GM18505 (cell line): ENCODE measurements around the gene EXTL2.
"Not testable (repeated sequence)": the region's sequence is repeated elsewhere in the genome, so short reads cannot be mapped to it uniquely, and the experiment has no call there.

ENCODE experiments used
- ATAC-seq: cut with Tn5 transposase; IDR thresholded peaks from one replicate; pipeline ENCODE4 v1.9.1; 2021; ENCODE audit not compliant: unreplicated experiment
- POLR2A ChIP-seq: IDR thresholded peaks from 4 replicates; pipeline ENCODE4 v1.6.1; 2011; ENCODE audit warnings: borderline replicate concordance; ENCODE audit not compliant: insufficient read depth, insufficient read length; ENCODE audit errors: extremely low read depth

Gene EXTL2

GRCh38 chr1:100924991-100925390 lies 30.3 kb upstream of the EXTL2 start:
- TF ChIP-seq POLR2A = no peak
- no peak for ATAC-seq

DNA sequence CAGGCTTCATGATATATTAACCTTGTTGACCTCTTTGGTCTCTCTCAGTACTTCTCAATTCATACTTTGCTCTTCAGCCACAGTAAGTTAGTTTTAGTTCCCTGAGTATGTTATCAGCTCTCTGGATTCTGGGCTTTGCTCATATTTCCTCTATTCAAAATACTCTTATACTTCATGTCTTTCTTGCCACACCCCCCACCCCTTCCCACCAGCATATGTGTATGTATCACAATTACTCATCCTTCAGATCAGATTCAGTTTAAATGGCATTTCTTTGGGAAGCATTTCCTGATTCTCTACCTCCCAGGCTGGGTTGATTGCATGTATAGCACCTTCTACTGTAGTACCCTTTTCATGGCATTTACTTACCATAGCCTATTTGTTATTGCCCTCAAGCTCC lies 29.6 kb upstream of the EXTL2 start:
- ATAC-seq = no peak
- no peak for TF ChIP-seq POLR2A

DNA sequence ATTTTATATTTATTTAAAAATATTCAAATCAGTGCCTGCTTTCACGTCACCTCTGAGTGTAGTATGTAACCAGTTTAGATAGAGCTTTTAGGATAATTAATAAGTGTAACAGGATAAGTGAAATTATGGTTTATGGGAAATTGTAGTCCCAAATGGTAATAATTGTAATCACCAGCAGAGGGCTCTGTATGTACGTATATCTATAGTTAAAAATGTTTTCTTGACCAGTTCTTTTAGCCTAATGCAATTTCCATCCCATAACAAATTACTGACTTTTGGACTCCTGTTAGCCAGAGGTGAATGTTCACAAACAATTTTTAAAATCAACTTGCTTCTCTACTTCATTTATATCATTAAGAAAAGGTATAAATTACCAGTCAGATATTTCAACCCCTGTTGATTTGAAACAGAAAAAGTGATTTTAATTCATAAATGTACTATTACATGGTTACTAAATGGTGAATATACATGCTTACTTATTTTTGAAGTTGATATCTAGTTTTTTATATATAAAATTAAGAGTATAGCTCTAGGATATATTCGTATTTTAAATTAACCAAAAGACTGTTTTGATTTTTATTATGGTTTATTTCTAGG lies 26.6 kb upstream of the EXTL2 start:
- ATAC-seq = no peak
- no peak for TF ChIP-seq POLR2A

GRCh38 chr1:100912019-100912418 lies 17.4 kb upstream of the EXTL2 start:
- no peak for ATAC-seq
- no peak for TF ChIP-seq POLR2A

DNA sequence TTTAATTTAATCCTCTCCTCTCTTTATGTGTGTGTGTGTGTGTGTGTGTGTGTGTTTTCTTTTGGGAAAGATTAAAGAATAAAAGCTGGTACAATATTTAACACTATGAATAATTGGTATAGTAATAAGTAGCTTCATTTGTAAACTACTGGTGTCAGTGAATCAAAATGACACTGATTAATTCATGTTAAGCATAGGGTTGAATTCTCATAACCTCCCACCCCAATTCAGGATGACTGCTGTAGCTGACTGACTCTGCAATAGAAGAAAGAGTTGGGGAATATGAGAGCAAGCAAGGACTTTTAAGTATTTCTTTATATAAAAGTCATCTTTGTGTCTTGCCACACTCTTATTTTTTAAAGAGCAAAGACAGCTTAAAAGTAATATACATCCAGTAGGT lies 14.4 kb upstream of the EXTL2 start:
- no peak for TF ChIP-seq POLR2A
- ATAC-seq = no peak

- ATAC-seq = no peak
- no peak for TF ChIP-seq POLR2A
These were observed 13.2 kb upstream of the EXTL2 start for GRCh38 chr1:100907887-100908286.

- no peak for ATAC-seq
- no peak for TF ChIP-seq POLR2A
These were observed 10.5 kb upstream of the EXTL2 start for GRCh38 chr1:100905181-100905580.

GRCh38 chr1:100904528-100904927 lies 9.9 kb upstream of the EXTL2 start:
- no peak for TF ChIP-seq POLR2A
- ATAC-seq = no peak

DNA sequence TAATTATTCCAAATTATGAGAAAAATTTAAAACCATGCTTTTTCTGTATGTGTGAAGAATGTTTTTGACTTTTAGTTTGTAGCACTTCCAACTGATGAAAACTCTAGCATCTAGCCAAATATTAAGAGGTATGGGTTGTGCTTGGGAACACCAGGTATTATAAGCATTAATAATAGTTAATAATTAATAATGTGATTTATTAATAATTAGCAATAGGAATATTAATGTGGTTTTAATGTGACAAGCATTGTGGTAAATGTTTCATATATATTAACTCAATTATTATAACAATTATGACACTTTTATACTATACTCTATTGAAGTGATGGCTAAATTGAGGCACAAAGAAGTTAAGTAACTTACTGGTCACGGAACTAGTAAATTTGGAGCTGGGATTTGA lies 9.1 kb upstream of the EXTL2 start:
- ATAC-seq = no peak
- no peak for TF ChIP-seq POLR2A

GRCh38 chr1:100902365-100902764 lies 7.7 kb upstream of the EXTL2 start:
- TF ChIP-seq POLR2A = no peak
- ATAC-seq = no peak

DNA sequence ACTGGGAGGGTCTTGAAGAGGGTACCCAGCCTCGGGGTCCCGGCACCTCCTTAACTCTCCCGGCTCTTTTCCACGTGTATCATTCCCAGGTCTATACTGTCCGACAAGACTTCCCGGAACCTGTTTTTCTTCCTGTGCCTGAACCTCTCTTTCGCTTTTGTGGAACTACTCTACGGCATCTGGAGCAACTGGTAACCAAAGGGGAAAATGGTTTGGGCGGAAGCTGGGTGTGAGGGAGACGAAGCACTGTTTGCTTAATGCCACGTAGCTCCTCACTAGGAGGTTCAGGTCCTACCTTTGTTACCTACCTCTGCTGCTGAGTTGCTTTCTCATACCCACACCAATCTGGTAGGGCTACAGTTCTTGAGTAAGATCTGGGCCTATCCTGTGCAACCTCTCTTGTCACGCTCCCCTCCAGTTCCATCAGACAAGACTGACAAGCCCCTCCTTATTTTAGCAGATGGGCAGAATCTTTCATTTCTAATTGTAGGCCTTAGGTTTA lies 1.9 kb upstream of the EXTL2 start:
- TF ChIP-seq POLR2A = peak; percentile 68
- peak; percentile 31 for ATAC-seq

GRCh38 chr1:100895540-100896480 lies 1.2 kb upstream of the EXTL2 start, which contains the start of gene SLC30A7:
Gene SLC30A7 (plus strand): TSS chr1:100896090. CDS start chr1:100896263, 173 bp downstream.
- peak; percentile 79 for ATAC-seq
- TF ChIP-seq POLR2A = peak; percentile 79

GRCh38 chr1:100893718-100894117 lies 924 bp downstream of the EXTL2 start:
- TF ChIP-seq POLR2A = no peak
- ATAC-seq = no peak

GRCh38 chr1:100892554-100892953 lies 2.1 kb downstream of the EXTL2 start:
- no peak for ATAC-seq
- TF ChIP-seq POLR2A = no peak

DNA sequence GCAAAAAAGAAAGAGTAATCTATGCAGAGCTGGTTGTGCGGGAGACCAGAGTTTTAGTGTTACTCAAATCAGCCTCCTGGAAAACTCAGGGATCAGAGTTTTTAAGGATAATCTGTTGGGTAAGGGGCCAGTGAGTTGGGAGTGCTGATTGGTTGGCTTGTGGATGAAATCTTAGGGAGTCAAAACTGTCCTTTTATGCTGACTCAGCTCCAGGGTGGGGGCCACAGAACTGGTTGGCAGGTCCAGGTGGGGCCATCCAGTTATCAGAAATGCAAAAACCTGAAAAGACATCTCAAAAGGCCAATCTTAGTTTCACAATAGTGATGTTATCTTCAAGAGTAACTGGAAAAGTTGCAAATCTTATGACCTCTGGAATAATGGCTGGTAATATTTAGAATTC lies 3.3 kb downstream of the EXTL2 start:
- no peak for ATAC-seq
- no peak for TF ChIP-seq POLR2A

- not testable (repeated sequence) for ATAC-seq
These were observed 4.7 kb downstream of the EXTL2 start for GRCh38 chr1:100889869-100890482.

GRCh38 chr1:100889007-100889406 lies 5.6 kb downstream of the EXTL2 start:
- not testable (repeated sequence) for ATAC-seq
